IMR-90 (cell line): ENCODE data around the gene DOCK4. TPM values are rescaled to one million over a fixed set of nuclear protein-coding genes. Genes with fewer than 3 reads are reported as not detected.

ENCODE experiments used
- ATAC-seq: fragments of 200-7000 bp; cut with Tn5 transposase; 2 replicates; pipeline ENCODE4 v1.9.1; 2020; ENCODE audit warnings: low read depth, mild to moderate bottlenecking, moderate library complexity
- BruUV-seq: library from RNA; stranded (reverse); fragments of 400-500 nt; replicated peaks from 2 replicates; lab custom pipeline; 2021; lab: Mats Ljungman, UMichigan
- CTCF ChIA-PET: fragments of 300-600 bp; formaldehyde crosslinking; extraction: SDS; loops from one replicate; lab custom pipeline; 2021; ENCODE audit warnings: antibody characterized with exemption; lab: Yijun Ruan, JAX
- POLR2A ChIA-PET: fragments of 300-600 bp; sonication (Branson Sonifier 250); formaldehyde crosslinking; loops from one replicate; lab custom pipeline; 2022; ENCODE audit warnings: antibody characterized with exemption; ENCODE audit not compliant: unreplicated experiment; lab: Charles Lee
- DNase-seq: peaks from one replicate; pipeline ENCODE4 v3.0.0; 2013
- H2AFZ ChIP-seq: replicated peaks from 2 replicates; pipeline ENCODE3; 2013; ENCODE audit warnings: low read length, mild to moderate bottlenecking; ENCODE audit not compliant: poor library complexity
- H2AK5ac ChIP-seq: 2 replicates; pipeline ENCODE4 v1.6.1; 2013; ENCODE audit warnings: low read depth, low read length, inconsistent platforms
- H2AK9ac ChIP-seq: replicated peaks from 2 replicates; pipeline ENCODE3; 2013; ENCODE audit warnings: mild to moderate bottlenecking, low read depth, low read length, moderate library complexity; ENCODE audit not compliant: poor library complexity
- H2BK120ac ChIP-seq: 2 replicates; pipeline ENCODE4 v1.6.1; 2013; ENCODE audit warnings: low read depth, low read length, inconsistent platforms
- H2BK15ac ChIP-seq: 3 replicates; pipeline ENCODE4 v1.6.1; 2013; ENCODE audit warnings: low read depth, low read length, inconsistent platforms
- H2BK20ac ChIP-seq: 2 replicates; pipeline ENCODE4 v1.6.1; 2013; ENCODE audit warnings: low read depth, mild to moderate bottlenecking, inconsistent platforms, low read length, moderate library complexity
- H2BK5ac ChIP-seq: 2 replicates; pipeline ENCODE4 v1.6.1; 2013; ENCODE audit warnings: mild to moderate bottlenecking, low read depth, low read length, inconsistent platforms; ENCODE audit not compliant: poor library complexity, severe bottlenecking
- H3K14ac ChIP-seq: replicated peaks from 2 replicates; pipeline ENCODE4 v1.6.1; 2013; ENCODE audit warnings: low read depth, low read length, inconsistent platforms
- H3K18ac ChIP-seq: 2 replicates; pipeline ENCODE4 v1.6.1; 2013; ENCODE audit warnings: low read depth, low read length, control low read depth
- H3K23ac ChIP-seq: 2 replicates; pipeline ENCODE4 v1.6.1; 2013; ENCODE audit warnings: low read depth, low read length, inconsistent platforms
- H3K27ac ChIP-seq: 2 replicates; pipeline ENCODE4 v1.5.1; 2013; ENCODE audit warnings: mild to moderate bottlenecking, control low read depth, low read length; ENCODE audit not compliant: insufficient read depth
- H3K27me3 ChIP-seq: 2 replicates; pipeline ENCODE4 v1.6.1; 2013; ENCODE audit warnings: low read length; ENCODE audit not compliant: control insufficient read depth, insufficient read depth
- H3K36me3 ChIP-seq: 2 replicates; pipeline ENCODE4 v1.6.1; 2013; ENCODE audit warnings: low read length, mixed read lengths; ENCODE audit not compliant: control insufficient read depth, insufficient read depth
- H3K4ac ChIP-seq: 2 replicates; pipeline ENCODE4 v1.6.1; 2013; ENCODE audit warnings: low read depth, low read length, inconsistent platforms
- H3K4me1 ChIP-seq: 2 replicates; pipeline ENCODE4 v1.6.1; 2013; ENCODE audit warnings: low read length, mixed read lengths; ENCODE audit not compliant: control insufficient read depth, insufficient read depth
- H3K4me2 ChIP-seq: 2 replicates; pipeline ENCODE4 v1.6.1; 2013; ENCODE audit warnings: low read depth, mild to moderate bottlenecking, control low read depth, low read length, moderate library complexity
- H3K4me3 ChIP-seq: 2 replicates; pipeline ENCODE4 v1.5.1; 2013; ENCODE audit warnings: low read depth, mild to moderate bottlenecking, control low read depth, low read length, moderate library complexity; ENCODE audit not compliant: insufficient read depth
- H3K56ac ChIP-seq: 2 replicates; pipeline ENCODE4 v1.6.1; 2013; ENCODE audit warnings: low read length, inconsistent platforms; ENCODE audit not compliant: insufficient read depth; ENCODE audit errors: extremely low read depth
- H3K79me1 ChIP-seq, 2 experiments: 2 replicates each; pipeline ENCODE4 v1.6.1; 2013; ENCODE audit warnings: low read length in 2 of 2, inconsistent platforms in 1 of 2, low read depth in 1 of 2
- H3K9ac ChIP-seq: 2 replicates; pipeline ENCODE4 v1.6.1; 2013; ENCODE audit warnings: low read depth, low read length, control low read depth
- H3K9me1 ChIP-seq: 2 replicates; pipeline ENCODE4 v1.6.1; 2013; ENCODE audit warnings: low read length, inconsistent platforms; ENCODE audit not compliant: insufficient read depth
- H3K9me3 ChIP-seq: 2 replicates; pipeline ENCODE4 v1.6.1; 2013; ENCODE audit warnings: low read length; ENCODE audit not compliant: control insufficient read depth, insufficient read depth
- H4K20me1 ChIP-seq: 2 replicates; pipeline ENCODE4 v1.6.1; 2013; ENCODE audit warnings: low read length, inconsistent platforms; ENCODE audit not compliant: insufficient read depth
- H4K5ac ChIP-seq: 2 replicates; pipeline ENCODE4 v1.6.1; 2013; ENCODE audit warnings: mild to moderate bottlenecking, low read depth, low read length, control low read depth
- H4K8ac ChIP-seq, 2 experiments: 2 replicates each; pipeline ENCODE4 v1.6.1; 2013; ENCODE audit warnings: low read depth in 2 of 2, low read length in 2 of 2, control low read depth in 1 of 2, inconsistent platforms in 1 of 2
- H4K91ac ChIP-seq: 2 replicates; pipeline ENCODE4 v1.6.1; 2013; ENCODE audit warnings: low read depth, low read length, inconsistent platforms; ENCODE audit not compliant: insufficient read depth
- BHLHE40 ChIP-seq: fragments of 150-350 bp; IDR thresholded peaks from 2 replicates; pipeline ENCODE4 v1.6.1; 2016; ENCODE audit warnings: mild to moderate bottlenecking, low read depth, low read length
- WGBS, 2 experiments: methylation state at CpG; one replicate each; pipeline versions ENCODE4 v1.1.5 to v1.1.7; 2013; ENCODE audit warnings: missing lambda C conversion rate in 2 of 2; ENCODE audit not compliant: insufficient read length in 1 of 2; ENCODE audit errors: extremely low coverage in 2 of 2; 5-methylcytosine and 5-hydroxymethylcytosine counted together
- dilution Hi-C: fragments of 300-500 bp; cut with HindIII; formaldehyde crosslinking; loops from one replicate; pipeline ENCODE4 v1.14.3; 2018; ENCODE audit warnings: low sequenced_read_pairs; ENCODE audit not compliant: unreplicated experiment
- in situ Hi-C: fragments of 300-500 bp; cut with MboI; formaldehyde crosslinking; loops from 3 replicates; pipeline ENCODE4 v1.14.3; 2019; ENCODE audit warnings: low sequenced_read_pairs, inconsistent platforms, mixed read lengths
- intact Hi-C: fragments of 100-400 bp; cut with micrococcal nuclease; formaldehyde crosslinking; loops from 2 replicates; pipeline ENCODE4 v1.10.0; 2022
- polyA plus RNA-seq, 3 experiments: library from polyadenylated mRNA; depleted of rRNA; stranded (reverse); fragments of >200 nt; gene quantifications; 2 replicates each; pipeline ENCODE4 v1.2.3, GENCODE V29; 2012; ENCODE audit warnings: low replicate concordance in 1 of 3
- total RNA-seq: library from RNA; depleted of rRNA; stranded (reverse); fragments of >200 nt; gene quantifications from 2 replicates; pipeline ENCODE4 v1.2.3, GENCODE V29; 2012

Gene DOCK4
- total and polyA plus RNA-seq, 2 of the 4 experiments (the other 2 are of a cell fraction) = 4.4 to 12.2 TPM

DNA sequence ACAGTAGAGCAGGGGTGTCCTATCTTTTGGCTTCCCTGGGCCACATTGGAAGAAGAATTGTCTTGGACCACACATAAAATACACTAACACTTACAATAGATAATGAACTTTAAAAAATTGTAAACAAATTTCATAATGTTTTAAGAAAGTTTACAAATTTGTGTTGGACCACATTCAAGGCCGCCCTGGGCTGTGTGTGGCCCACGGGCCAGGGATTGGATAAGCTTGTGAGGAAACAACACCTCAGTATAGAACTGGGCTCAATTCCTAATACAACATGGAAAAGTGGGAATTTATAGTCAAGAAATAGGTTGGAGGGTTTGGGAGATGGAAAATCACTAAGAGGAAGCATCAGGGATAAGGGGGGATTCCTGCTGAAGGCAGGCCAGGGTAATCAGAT lies 18.0 kb upstream of the DOCK4 start:
- H3K9ac ChIP-seq = no peak overlapping the region
- BruUV-seq = no TSS peak
- no peaks in the 10 kb centered on the region; the same call in 1 of the 2 replicates for H3K9me1 ChIP-seq
- ATAC-seq (no peak), DNase-seq (no peak)
- H3K27ac ChIP-seq = no peak overlapping the region
- no peak overlapping the region for H3K4me2 ChIP-seq
- ChIA-PET POLR2A (no interaction called here), CTCF (interaction anchor here (1.5 kb wide), 1 partner anchor 9 kb away, joined by 4 read pairs; no protein-coding TSS in a partner anchor)
- H3K27me3 ChIP-seq = no peaks in the 10 kb centered on the region
- no peak overlapping the region for H3K14ac ChIP-seq
- H2BK15ac ChIP-seq = no peak overlapping the region
- no peak overlapping the region for H3K4ac ChIP-seq
- no peak overlapping the region for H3K18ac ChIP-seq
- H4K5ac ChIP-seq = no peak overlapping the region
- no CpG with 5 or more reads among the region's 2 CpGs for WGBS, 2 experiments
- H2AK9ac ChIP-seq = no peak overlapping the region
- TF ChIP-seq BHLHE40 = no peak
- H4K20me1 ChIP-seq = no peaks in the 10 kb centered on the region; the same call in 1 of the 2 replicates
- H3K9me3 ChIP-seq = no peaks in the 10 kb centered on the region
- no peak overlapping the region for H4K8ac ChIP-seq
- no peak overlapping the region for H2BK20ac ChIP-seq
- no peaks in the 10 kb centered on the region for H3K36me3 ChIP-seq
- H3K4me1 ChIP-seq = no peaks in the 10 kb centered on the region
- H2AK5ac ChIP-seq = no peak overlapping the region
- H3K23ac ChIP-seq = no peak overlapping the region
- peaks cover 25 to 46% of the 10 kb centered on the region in 2 experiments for H3K79me1 ChIP-seq
- no peak overlapping the region for H3K4me3 ChIP-seq
- dilution Hi-C loops = no loop called here
- no peak overlapping the region for H2AFZ ChIP-seq
- intact Hi-C loops = no loop called here
- H2BK120ac ChIP-seq = no peak overlapping the region
- no peak overlapping the region for H4K91ac ChIP-seq
- no peak overlapping the region for H3K56ac ChIP-seq
- in situ Hi-C loops = loop anchor here (25.0 kb wide), 1 partner anchor 462 kb away; no protein-coding TSS in a partner anchor
- no peak overlapping the region for H2BK5ac ChIP-seq
